Upper lobe of left lung (tissue), 4 donors: Measurements from ENCODE around the gene FRAT1.

Experiments
- EP300 ChIP-seq, 4 donors: sonication (generic); formaldehyde crosslinking; IDR thresholded peaks; one replicate each; pipeline ENCODE4 v1.5.1; 2017; ENCODE audit warnings: antibody characterized with exemption in 4 of 4, control low read depth in 2 of 4
- POLR2A ChIP-seq, 4 donors: fragments of 450-650 bp; IDR thresholded peaks; one replicate each; pipeline ENCODE4 v1.5.1; 2016 to 2017; ENCODE audit warnings: antibody characterized with exemption in 4 of 4, mild to moderate bottlenecking in 2 of 4
- POLR2AphosphoS5 ChIP-seq, 2 donors: sonication (generic); formaldehyde crosslinking; IDR thresholded peaks; one replicate each; pipeline ENCODE4 v1.5.1; 2017; ENCODE audit warnings: antibody characterized with exemption in 2 of 2
- TF ChIP-seq, protein P1 (sequence below), 6 experiments: fragments of 450-650 bp in 4 of 6; fragments of 200-600 bp in 2 of 6; sonication (generic) in 2 of 6; IDR thresholded peaks; one replicate each; pipeline ENCODE4 v1.5.1; 2016 to 2019; ENCODE audit warnings: antibody characterized with exemption in 6 of 6

DNA sequence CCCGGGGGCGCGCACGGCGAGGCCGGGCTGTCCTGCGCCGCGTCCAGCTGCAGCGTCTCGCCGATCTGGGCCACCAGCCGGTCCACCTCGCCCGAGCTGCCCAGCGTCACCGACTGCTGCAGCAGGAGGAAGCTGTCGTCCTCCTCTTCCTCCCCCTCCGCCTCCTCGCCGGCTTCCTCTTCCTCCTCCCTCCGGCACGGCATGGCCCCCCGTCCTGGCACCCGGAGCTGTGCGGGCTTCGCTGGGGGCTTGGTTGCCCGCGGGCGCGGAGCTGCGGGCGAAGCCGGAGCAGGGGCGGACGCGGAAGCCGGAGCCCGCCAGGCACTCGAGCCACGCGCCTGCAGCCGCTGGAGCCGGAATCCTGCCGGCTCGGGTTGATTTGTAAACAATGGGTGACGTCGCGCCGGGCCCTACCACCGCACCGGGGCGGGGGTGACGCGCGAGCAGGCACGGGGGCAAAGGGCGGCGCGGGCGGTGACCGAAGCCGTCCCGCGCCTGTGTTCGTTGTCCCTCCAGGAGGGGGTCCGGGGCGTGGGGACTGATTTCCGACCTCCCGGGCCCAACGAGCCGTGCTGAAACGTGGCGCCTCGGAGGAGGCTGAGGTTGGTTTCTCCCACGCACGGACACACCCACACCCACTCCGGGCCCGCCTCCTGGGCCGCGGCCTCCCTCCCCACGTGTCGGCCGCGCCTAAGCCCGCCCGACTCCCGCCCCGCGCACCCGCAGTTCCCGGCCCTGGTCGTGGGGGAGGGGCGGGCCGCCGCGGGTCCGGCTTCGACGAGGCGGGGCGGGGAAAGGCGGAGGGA, 15.5 kb downstream of the FRAT1 start, which contains the start of gene FRAT2:
- TF ChIP-seq, protein P1, sequence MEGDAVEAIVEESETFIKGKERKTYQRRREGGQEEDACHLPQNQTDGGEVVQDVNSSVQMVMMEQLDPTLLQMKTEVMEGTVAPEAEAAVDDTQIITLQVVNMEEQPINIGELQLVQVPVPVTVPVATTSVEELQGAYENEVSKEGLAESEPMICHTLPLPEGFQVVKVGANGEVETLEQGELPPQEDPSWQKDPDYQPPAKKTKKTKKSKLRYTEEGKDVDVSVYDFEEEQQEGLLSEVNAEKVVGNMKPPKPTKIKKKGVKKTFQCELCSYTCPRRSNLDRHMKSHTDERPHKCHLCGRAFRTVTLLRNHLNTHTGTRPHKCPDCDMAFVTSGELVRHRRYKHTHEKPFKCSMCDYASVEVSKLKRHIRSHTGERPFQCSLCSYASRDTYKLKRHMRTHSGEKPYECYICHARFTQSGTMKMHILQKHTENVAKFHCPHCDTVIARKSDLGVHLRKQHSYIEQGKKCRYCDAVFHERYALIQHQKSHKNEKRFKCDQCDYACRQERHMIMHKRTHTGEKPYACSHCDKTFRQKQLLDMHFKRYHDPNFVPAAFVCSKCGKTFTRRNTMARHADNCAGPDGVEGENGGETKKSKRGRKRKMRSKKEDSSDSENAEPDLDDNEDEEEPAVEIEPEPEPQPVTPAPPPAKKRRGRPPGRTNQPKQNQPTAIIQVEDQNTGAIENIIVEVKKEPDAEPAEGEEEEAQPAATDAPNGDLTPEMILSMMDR (IDR thresholded peaks at IDR 0.05), result peak in 3 of 6 experiments; percentile 29 to 42 (median 35)
- TF ChIP-seq POLR2A (IDR thresholded peaks at IDR 0.05) (peak in 3 of 4 donors; percentile 80 to 97 (median 93)), POLR2AphosphoS5 (IDR thresholded peaks at IDR 0.05) (peak; percentile 84 to 95), EP300 (IDR thresholded peaks at IDR 0.05) (peak in 1 of 4 donors; percentile 51)
